ENCODE results near the gene GPHN. TPM values are rescaled to one million over a fixed set of nuclear protein-coding genes. Genes with fewer than 3 reads are reported as not detected.

The GPHN gene
- total and polyA plus RNA-seq, 2 of the 8 experiments (the other 6 are each of a cell fraction or from before 2014, with no cell fraction given): 6.0 to 16.0 TPM

- TF ChIP-seq CHD7 (IDR thresholded peaks at IDR 0.05; ENCODE audit: insufficient replicate concordance, low read length) (peak; percentile 47), SUZ12 (IDR thresholded peaks at IDR 0.05; ENCODE audit: low read length) (no peak), KDM4A (IDR thresholded peaks at IDR 0.05; ENCODE audit: low read depth, low read length, severe bottlenecking) (no peak), CBX8 (IDR thresholded peaks at IDR 0.05; ENCODE audit: borderline replicate concordance, low read depth, low read length) (no peak), CTCF (IDR thresholded peaks at IDR 0.05; ENCODE audit: control extremely low read depth in 1 of 3, insufficient read depth in 1 of 3, low read depth in 1 of 3, low read length in 3 of 3) (peak in 2 of 3 experiments; percentile 68 to 80; a peak in 2 of 4 replicates), ZNF274 (IDR thresholded peaks at IDR 0.05; ENCODE audit: borderline replicate concordance, extremely low read depth, low read length) (no peak), CREB1 (IDR thresholded peaks at IDR 0.05) (no peak), RAD21 (IDR thresholded peaks at IDR 0.05 in 1 of 2, conservative IDR thresholded peaks at IDR 0.05 in 1 of 2; ENCODE audit: low read depth in 2 of 2, low read length in 2 of 2) (peak; percentile 86 to 90)
Observed at GRCh38 chr14:67166450-67166853, 658.5 kb downstream of the GPHN start (continued).

Data from H1 (cell line).